ENCODE measurements around the gene MMD. TPM values are rescaled to one million over a fixed set of nuclear protein-coding genes. Genes with fewer than 3 reads are reported as not detected.

Gene MMD
- total RNA-seq, 1 donor from 2014 or later = 36.9 TPM

DNA sequence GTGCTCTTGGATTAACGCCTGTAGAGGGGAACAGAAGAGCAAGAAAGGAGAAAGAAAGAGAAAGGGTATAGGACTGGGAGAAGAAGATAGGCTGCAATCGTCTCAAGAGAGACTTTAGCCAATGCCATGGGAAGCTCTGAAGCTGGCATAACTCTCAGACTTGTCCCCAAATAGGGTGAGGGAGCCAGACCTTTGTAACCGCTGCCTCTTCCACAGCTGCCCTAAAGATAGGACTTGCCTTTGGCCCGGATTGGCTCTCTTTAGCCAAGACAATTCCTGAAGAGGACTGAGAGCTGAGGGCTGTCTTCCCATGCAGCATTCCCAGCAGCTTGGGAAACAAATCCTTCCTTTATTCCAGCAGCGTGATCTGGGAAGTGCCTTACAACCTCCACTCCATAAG lies 20.8 kb upstream of the MMD start:
- TF ChIP-seq, protein P1, sequence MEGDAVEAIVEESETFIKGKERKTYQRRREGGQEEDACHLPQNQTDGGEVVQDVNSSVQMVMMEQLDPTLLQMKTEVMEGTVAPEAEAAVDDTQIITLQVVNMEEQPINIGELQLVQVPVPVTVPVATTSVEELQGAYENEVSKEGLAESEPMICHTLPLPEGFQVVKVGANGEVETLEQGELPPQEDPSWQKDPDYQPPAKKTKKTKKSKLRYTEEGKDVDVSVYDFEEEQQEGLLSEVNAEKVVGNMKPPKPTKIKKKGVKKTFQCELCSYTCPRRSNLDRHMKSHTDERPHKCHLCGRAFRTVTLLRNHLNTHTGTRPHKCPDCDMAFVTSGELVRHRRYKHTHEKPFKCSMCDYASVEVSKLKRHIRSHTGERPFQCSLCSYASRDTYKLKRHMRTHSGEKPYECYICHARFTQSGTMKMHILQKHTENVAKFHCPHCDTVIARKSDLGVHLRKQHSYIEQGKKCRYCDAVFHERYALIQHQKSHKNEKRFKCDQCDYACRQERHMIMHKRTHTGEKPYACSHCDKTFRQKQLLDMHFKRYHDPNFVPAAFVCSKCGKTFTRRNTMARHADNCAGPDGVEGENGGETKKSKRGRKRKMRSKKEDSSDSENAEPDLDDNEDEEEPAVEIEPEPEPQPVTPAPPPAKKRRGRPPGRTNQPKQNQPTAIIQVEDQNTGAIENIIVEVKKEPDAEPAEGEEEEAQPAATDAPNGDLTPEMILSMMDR (conservative IDR thresholded peaks at IDR 0.05) = no peak
- H3K27me3 Mint-ChIP-seq = peaks cover 5% of the 10 kb centered on the region

DNA sequence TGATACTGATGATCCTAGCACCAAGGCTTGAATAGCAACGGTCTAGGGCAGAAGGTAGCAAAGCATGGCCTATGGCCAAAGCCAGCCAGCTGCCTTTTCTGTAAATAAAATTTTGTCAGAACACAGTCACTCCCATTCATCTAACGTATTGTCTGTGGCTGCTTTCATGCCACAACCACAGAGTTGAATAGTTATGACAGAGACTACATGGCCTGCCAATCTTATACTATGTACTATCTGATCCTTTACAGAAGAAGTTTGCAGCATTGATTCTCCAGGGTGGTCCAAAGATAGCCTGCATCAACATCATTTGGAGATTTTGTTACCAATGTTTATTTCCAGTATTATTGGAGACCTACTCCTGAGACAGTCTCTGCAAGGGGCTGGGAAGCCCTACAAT lies 19.9 kb upstream of the MMD start:
- Mint-ChIP-seq H3K4me3 (no peak overlapping the region), H3K27me3 (peaks cover 5% of the 10 kb centered on the region), H3K4me1 (ENCODE audit: unreplicated experiment) (peaks cover 40% of the 10 kb centered on the region), H3K27ac (no peak overlapping the region), H3K9me3 (no peaks in the 10 kb centered on the region), H3K36me3 (no peaks in the 10 kb centered on the region)
- no peak for DNase-seq (ENCODE audit: extremely low spot score, unreplicated experiment)
- TF ChIP-seq, protein P1 (conservative IDR thresholded peaks at IDR 0.05) = no peak

More for the DNA sequence above, 20.8 kb upstream of the MMD start:
- H3K9me3 Mint-ChIP-seq = no peaks in the 10 kb centered on the region
- H3K36me3 Mint-ChIP-seq = no peaks in the 10 kb centered on the region
- no peak overlapping the region for H3K4me3 Mint-ChIP-seq
- DNase-seq (ENCODE audit: extremely low spot score, unreplicated experiment) = no peak
- H3K4me1 Mint-ChIP-seq (ENCODE audit: unreplicated experiment) = peaks cover 32% of the 10 kb centered on the region
- H3K27ac Mint-ChIP-seq = no peak overlapping the region

DNA sequence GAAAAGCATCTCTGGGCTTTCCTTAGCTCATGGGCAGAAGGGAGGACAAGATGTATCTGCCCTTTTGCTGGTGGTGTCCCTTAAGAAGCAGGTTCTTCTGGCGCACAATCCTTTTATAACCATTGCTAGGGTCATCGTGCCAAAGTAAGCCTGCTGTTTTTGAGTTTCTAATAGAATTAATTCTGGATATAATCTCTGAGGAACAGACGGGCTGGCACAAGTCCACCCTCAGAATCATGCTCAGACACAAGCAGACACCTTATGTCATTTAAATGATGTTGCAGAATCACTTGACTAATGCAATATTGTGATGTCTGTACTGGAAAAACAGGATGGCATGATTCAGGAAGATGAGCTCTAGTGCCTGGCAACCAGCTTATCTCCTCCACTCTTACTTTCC lies 18.8 kb upstream of the MMD start:
- H3K36me3 Mint-ChIP-seq = no peaks in the 10 kb centered on the region
- peaks cover 45% of the 10 kb centered on the region for H3K4me1 Mint-ChIP-seq (ENCODE audit: unreplicated experiment)
- H3K27me3 Mint-ChIP-seq = peaks cover 5% of the 10 kb centered on the region
- H3K4me3 Mint-ChIP-seq = no peak overlapping the region
- no peak for DNase-seq (ENCODE audit: extremely low spot score, unreplicated experiment)
- H3K27ac Mint-ChIP-seq = no peak overlapping the region
- no peaks in the 10 kb centered on the region for H3K9me3 Mint-ChIP-seq
- TF ChIP-seq, protein P1 (conservative IDR thresholded peaks at IDR 0.05) = no peak

DNA sequence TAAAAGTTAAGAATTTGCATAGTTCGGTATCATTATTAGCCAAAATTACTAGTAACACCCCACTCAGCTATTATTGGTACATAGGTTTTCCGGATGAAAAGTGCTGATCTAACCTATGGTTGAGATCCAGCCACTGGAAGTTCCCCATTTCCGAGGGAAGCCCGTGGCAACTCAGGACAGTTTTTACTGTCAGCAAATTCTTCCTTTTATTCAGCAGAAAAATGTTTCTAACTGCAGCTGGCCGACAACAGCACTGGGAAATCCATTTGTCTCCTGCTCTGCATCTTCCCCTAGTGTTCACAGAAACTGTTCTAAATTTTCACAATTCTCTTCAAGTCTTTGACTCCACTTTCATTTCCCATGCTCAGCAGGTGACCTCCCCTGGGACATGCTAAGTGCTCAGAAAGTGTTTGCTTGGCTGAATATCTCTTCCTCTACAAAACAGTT lies 15.5 kb upstream of the MMD start:
- Mint-ChIP-seq H3K36me3 (no peaks in the 10 kb centered on the region), H3K4me3 (no peak overlapping the region), H3K27me3 (peaks cover 2% of the 10 kb centered on the region), H3K4me1 (ENCODE audit: unreplicated experiment) (peaks cover 47% of the 10 kb centered on the region), H3K9me3 (no peaks in the 10 kb centered on the region), H3K27ac (no peak overlapping the region)
- TF ChIP-seq, protein P1 (conservative IDR thresholded peaks at IDR 0.05) = no peak
- DNase-seq (ENCODE audit: extremely low spot score, unreplicated experiment) = no peak

DNA sequence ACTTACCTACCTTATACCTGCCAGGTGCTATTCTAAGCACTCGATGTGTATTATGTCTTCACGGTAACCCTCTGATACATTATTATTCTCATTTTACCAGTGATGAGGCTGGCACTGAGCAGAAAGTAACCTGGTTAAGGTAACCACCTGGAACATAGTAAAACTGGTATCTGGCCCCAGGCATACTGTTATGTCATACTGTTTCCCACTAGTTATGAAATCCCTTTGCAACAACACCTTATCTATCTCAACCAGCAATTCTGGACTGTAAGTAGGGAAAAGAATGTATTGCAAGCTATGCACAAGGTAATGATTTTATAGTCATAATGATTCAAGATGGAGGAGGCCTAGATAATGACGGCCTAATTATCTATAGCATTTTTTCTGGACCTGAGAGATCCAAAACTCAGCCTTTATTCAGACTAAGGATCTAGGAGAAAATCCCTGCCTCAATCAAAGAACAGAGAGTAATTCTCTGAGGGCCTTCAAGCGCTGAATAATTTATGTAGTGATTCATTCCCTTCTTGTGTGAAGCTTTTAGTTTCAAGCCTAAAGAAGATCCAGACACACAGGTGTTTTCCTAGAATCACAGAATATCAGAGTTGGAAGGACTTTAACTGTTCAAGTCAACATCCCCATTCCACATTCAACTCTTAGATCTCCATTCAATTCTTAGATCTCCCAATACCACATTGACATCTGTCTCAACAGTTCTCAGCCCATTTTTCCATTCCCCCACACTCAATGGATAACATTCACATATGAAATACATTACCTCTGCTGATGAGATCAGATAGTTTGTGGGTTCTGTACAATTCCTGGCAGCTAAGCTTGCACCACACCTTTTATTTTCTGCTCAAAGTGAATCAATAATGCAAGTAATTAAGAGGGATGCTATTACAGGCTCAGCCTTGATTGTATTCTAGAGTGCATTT lies 14.9 kb upstream of the MMD start:
- no peak for DNase-seq (ENCODE audit: extremely low spot score, unreplicated experiment)
- H3K27me3 Mint-ChIP-seq = peaks cover 2% of the 10 kb centered on the region
- no peak overlapping the region for H3K27ac Mint-ChIP-seq
- H3K4me3 Mint-ChIP-seq = no peak overlapping the region
- TF ChIP-seq, protein P1 (conservative IDR thresholded peaks at IDR 0.05) = no peak
- H3K4me1 Mint-ChIP-seq (ENCODE audit: unreplicated experiment) = peaks cover 46% of the 10 kb centered on the region
- H3K36me3 Mint-ChIP-seq = no peaks in the 10 kb centered on the region
- no peaks in the 10 kb centered on the region for H3K9me3 Mint-ChIP-seq
